Colonic mucosa (tissue), 4 donors: ENCODE results near the gene ABCC3. TPM values are rescaled to one million over a fixed set of nuclear protein-coding genes. Genes with fewer than 3 reads are reported as not detected.
A peak's percentile ranks its signal among the peaks of the same experiment; 100 is the strongest.

Experiments used
- DNase-seq: peaks from one replicate; pipeline ENCODE4 v3.0.0-alpha.2; 2020
- H3K27ac ChIP-seq: fragments of 200-600 bp; one replicate; pipeline ENCODE4 v1.8.0; 2021
- H3K27me3 ChIP-seq: fragments of 200-600 bp; one replicate; pipeline ENCODE4 v1.8.0; 2021
- H3K36me3 ChIP-seq: fragments of 200-600 bp; one replicate; pipeline ENCODE4 v1.8.0; 2021
- H3K4me1 ChIP-seq: fragments of 200-600 bp; one replicate; pipeline ENCODE4 v1.8.0; 2021; ENCODE audit warnings: mild to moderate bottlenecking
- H3K4me3 ChIP-seq: fragments of 200-600 bp; one replicate; pipeline ENCODE4 v1.8.0; 2021
- H3K9ac ChIP-seq, 2 donors: one replicate each; pipeline ENCODE4 v1.7.0; 2013; ENCODE audit warnings: control low read depth in 2 of 2, low read depth in 2 of 2, low read length in 2 of 2
- H3K9me3 ChIP-seq: fragments of 200-600 bp; one replicate; pipeline ENCODE4 v1.8.0; 2021
- intact Hi-C: fragments of 100-400 bp; cut with DNase I; formaldehyde crosslinking; loops from one replicate; pipeline ENCODE4 v1.14.1; 2022
- total RNA-seq, 2 donors: library from RNA; stranded (reverse); fragmentation: NEBNext Ultra II Directional in 1 of 2; extraction: Animal tissue kit (Norgen Biotek cat#: 25700) in 1 of 2; gene quantifications; one replicate each; pipeline ENCODE4 v1.2.1, GENCODE V29; 2021
- TF ChIP-seq, protein P1 (sequence below): fragments of 200-600 bp; IDR thresholded peaks from one replicate; pipeline ENCODE4 v1.8.0; 2022; ENCODE audit warnings: antibody characterized with exemption, mild to moderate bottlenecking
- donor health status: healthy.
- donor health status: DM: no; HTN: no; CAD: no.
- donor health status: DM: no; HTN: no; CAD: no.

The ABCC3 gene
- total RNA-seq, 2 donors from 2014 or later = 187 to 226 TPM

- DNase-seq = no peak
- intact Hi-C loops = no loop called here
- no peaks in the 10 kb centered on the region for H3K36me3 ChIP-seq
- no peak overlapping the region for H3K4me3 ChIP-seq
- TF ChIP-seq, protein P1, sequence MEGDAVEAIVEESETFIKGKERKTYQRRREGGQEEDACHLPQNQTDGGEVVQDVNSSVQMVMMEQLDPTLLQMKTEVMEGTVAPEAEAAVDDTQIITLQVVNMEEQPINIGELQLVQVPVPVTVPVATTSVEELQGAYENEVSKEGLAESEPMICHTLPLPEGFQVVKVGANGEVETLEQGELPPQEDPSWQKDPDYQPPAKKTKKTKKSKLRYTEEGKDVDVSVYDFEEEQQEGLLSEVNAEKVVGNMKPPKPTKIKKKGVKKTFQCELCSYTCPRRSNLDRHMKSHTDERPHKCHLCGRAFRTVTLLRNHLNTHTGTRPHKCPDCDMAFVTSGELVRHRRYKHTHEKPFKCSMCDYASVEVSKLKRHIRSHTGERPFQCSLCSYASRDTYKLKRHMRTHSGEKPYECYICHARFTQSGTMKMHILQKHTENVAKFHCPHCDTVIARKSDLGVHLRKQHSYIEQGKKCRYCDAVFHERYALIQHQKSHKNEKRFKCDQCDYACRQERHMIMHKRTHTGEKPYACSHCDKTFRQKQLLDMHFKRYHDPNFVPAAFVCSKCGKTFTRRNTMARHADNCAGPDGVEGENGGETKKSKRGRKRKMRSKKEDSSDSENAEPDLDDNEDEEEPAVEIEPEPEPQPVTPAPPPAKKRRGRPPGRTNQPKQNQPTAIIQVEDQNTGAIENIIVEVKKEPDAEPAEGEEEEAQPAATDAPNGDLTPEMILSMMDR = no peak
- H3K9ac ChIP-seq = no peak overlapping the region
- H3K27ac ChIP-seq = no peak overlapping the region
- H3K9me3 ChIP-seq = no peaks in the 10 kb centered on the region
- no peaks in the 10 kb centered on the region for H3K4me1 ChIP-seq
- H3K27me3 ChIP-seq = no peaks in the 10 kb centered on the region
Measured at GRCh38 chr17:50594892-50595291, 39.8 kb upstream of the ABCC3 start.

GRCh38 chr17:50596191-50597037, 38.3 kb upstream of the ABCC3 start:
- Histone ChIP-seq H3K4me3 (no peak overlapping the region), H3K9ac (no peak overlapping the region), H3K27me3 (no peaks in the 10 kb centered on the region), H3K9me3 (no peaks in the 10 kb centered on the region), H3K36me3 (no peaks in the 10 kb centered on the region), H3K27ac (no peak overlapping the region), H3K4me1 (no peaks in the 10 kb centered on the region)
- TF ChIP-seq, protein P1 = peak; percentile 32
- DNase-seq = peak; percentile 50
- intact Hi-C loops = no loop called here

DNA sequence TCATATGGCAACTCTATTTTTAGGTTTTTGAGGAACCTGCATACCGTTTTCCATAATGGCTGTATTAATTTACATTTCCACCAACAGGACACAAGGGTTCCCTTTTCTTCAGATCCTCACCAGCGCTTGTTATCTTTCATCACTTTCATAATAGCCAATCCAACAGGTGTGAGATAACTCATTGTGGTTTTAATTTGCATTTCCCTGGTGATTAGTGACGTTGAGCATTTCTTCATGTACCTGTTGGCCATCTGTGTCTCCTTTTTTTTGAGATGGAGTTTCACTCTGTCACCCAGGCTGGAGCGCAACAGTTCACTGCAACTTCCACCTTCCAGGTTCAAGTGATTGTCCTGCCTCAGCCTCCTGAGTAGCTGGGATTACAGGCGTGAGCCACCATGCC, 36.2 kb upstream of the ABCC3 start:
- H3K4me1 ChIP-seq = no peaks in the 10 kb centered on the region
- no peak overlapping the region for H3K4me3 ChIP-seq
- H3K27me3 ChIP-seq = no peaks in the 10 kb centered on the region
- no peak overlapping the region for H3K9ac ChIP-seq
- TF ChIP-seq, protein P1 = no peak
- no peaks in the 10 kb centered on the region for H3K36me3 ChIP-seq
- no peak overlapping the region for H3K27ac ChIP-seq
- no peak for DNase-seq
- H3K9me3 ChIP-seq = no peaks in the 10 kb centered on the region
- intact Hi-C loops = no loop called here

- DNase-seq = no peak
- Histone ChIP-seq H3K4me1 (no peaks in the 10 kb centered on the region), H3K4me3 (no peak overlapping the region), H3K9me3 (no peaks in the 10 kb centered on the region), H3K27me3 (no peaks in the 10 kb centered on the region), H3K27ac (no peak overlapping the region), H3K9ac (no peak overlapping the region), H3K36me3 (no peaks in the 10 kb centered on the region)
- TF ChIP-seq, protein P1 = no peak
- intact Hi-C loops = no loop called here
Measured at GRCh38 chr17:50599606-50600005, 35.1 kb upstream of the ABCC3 start.

- no peak overlapping the region for H3K9ac ChIP-seq
- H3K36me3 ChIP-seq = no peaks in the 10 kb centered on the region
- no peaks in the 10 kb centered on the region for H3K27me3 ChIP-seq
- intact Hi-C loops = no loop called here
- no peak for DNase-seq
- H3K9me3 ChIP-seq = no peaks in the 10 kb centered on the region
- TF ChIP-seq, protein P1 = no peak
- H3K4me3 ChIP-seq = no peak overlapping the region
- no peak overlapping the region for H3K27ac ChIP-seq
- no peaks in the 10 kb centered on the region for H3K4me1 ChIP-seq
Measured at GRCh38 chr17:50601823-50602375, 32.8 kb upstream of the ABCC3 start.
